Measurements from ENCODE around the gene TMEM156. TPM values are rescaled to one million over a fixed set of nuclear protein-coding genes. Genes with fewer than 3 reads are reported as not detected.
A peak's percentile ranks its signal among the peaks of the same experiment; 100 is the strongest.

TMEM156 gene
- total RNA-seq, 1 donor from 2014 or later = 2.3 TPM

DNA sequence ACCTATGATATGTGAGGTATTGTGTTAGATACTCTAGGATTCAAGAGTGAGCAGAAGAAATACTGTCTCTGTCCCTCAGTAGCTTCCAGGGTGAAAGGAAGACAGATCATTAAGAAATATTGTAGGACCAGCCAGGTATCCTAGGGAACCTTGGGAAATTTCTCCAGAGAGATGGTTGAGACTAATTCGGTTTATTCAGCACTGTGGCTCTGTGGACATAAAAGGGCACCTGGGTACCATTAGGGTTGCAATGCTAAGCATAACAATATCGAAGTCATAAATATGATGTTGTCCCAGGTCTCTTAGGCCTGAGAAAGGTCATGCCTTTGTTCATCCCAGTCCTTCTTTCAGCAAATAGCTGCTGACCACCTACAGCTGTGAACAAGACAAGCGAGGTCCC lies 103.6 kb downstream of the TMEM156 start:
- TF ChIP-seq, protein P1, sequence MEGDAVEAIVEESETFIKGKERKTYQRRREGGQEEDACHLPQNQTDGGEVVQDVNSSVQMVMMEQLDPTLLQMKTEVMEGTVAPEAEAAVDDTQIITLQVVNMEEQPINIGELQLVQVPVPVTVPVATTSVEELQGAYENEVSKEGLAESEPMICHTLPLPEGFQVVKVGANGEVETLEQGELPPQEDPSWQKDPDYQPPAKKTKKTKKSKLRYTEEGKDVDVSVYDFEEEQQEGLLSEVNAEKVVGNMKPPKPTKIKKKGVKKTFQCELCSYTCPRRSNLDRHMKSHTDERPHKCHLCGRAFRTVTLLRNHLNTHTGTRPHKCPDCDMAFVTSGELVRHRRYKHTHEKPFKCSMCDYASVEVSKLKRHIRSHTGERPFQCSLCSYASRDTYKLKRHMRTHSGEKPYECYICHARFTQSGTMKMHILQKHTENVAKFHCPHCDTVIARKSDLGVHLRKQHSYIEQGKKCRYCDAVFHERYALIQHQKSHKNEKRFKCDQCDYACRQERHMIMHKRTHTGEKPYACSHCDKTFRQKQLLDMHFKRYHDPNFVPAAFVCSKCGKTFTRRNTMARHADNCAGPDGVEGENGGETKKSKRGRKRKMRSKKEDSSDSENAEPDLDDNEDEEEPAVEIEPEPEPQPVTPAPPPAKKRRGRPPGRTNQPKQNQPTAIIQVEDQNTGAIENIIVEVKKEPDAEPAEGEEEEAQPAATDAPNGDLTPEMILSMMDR (conservative IDR thresholded peaks at IDR 0.05; ENCODE audit: low read depth, low read length) = no peak
- no peak overlapping the region for H3K4me3 ChIP-seq (ENCODE audit: low read depth, low read length)
- no peak for DNase-seq (ENCODE audit: low read depth)

DNA sequence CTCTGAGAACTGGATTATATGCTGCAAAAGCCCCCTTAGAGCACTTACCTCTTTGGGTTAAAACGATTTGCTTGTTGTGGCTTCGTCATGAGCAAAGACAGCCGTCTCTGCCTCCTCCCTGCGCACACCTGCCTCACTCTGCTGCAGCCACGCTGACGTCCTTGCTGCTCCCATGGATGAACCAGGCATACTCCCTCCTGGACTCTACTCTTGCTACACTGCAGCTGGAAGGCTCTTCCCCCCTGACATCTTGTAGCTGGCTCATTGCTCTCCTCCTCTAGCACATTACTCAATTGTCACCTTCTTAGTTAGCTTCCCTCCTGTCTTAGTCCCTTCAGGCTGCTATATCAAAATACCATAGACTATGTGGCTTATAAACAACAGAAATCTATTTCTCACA lies 105.3 kb downstream of the TMEM156 start:
- TF ChIP-seq, protein P1 (conservative IDR thresholded peaks at IDR 0.05; ENCODE audit: low read depth, low read length) = no peak
- DNase-seq (ENCODE audit: low read depth) = no peak

DNA sequence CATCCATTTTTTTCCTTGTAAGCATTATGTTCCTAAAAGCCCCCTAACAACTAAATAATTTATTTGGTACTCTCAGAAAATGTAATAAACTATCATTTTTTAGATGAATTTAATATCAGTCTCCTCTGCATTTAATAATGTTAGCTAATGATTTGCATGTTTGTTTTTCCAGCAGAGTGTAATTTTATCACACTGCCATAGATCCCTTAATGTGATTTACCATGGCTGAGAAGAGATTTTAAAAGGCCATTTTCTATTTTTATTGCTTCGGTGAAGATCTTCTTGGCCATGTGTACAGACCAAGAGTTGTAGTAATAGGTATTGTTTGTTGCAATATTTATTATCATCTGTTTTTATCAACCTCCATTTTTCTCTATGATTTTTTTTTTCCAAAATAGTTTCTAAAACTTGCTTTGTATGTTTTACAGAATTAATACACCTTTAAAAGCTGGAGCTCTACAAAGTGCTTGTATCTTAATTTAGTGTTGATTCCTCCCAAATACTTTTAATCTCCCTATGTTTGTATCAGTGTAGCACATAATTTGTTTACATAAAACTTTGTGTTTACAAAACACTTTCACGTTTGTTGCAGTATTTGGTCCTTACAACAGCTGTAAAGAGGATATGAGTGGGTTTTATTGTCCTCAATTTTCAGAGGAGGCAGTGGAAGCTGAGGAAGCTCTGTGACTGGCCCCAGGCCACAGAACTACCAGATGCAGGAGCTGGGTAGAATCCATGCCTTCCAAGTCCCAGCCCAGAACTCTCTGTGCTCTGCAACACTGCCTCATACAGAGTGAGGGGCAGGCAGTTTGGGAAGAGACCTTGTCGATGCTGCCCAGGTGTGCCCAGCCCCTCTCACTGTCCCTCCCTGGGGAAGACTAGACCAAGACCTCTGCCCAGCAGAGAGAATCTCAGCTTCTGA lies 106.5 kb downstream of the TMEM156 start:
- H3K4me3 ChIP-seq (ENCODE audit: low read depth, low read length) = no peak overlapping the region
- no peak for DNase-seq (ENCODE audit: low read depth)
- TF ChIP-seq, protein P1 (conservative IDR thresholded peaks at IDR 0.05; ENCODE audit: low read depth, low read length) = no peak

More for the DNA sequence above, 105.3 kb downstream of the TMEM156 start:
- H3K4me3 ChIP-seq (ENCODE audit: low read depth, low read length) = no peak overlapping the region

DNA sequence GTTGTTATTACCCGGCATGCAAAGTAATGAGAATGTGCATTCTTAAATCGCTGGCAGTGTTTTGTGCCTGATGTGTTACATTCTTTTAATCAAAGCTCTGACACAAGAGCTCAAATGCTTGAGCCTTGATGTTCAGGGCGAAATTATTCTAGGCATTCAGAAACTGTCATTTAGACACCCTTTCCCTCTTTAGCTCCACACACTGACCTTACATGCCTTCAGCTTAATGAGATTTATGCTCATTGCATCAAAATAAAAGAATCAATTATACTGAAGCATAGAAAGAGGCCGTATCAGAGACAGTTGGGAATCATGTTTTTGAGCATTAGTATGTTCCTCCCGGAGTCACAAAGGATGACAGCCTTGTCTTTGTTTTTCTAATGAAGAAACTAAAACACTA lies 107.9 kb downstream of the TMEM156 start:
- H3K4me3 ChIP-seq (ENCODE audit: low read depth, low read length) = no peak overlapping the region
- TF ChIP-seq, protein P1 (conservative IDR thresholded peaks at IDR 0.05; ENCODE audit: low read depth, low read length) = no peak
- DNase-seq (ENCODE audit: low read depth) = no peak

GRCh38 chr4:38923746-38924145 lies 108.5 kb downstream of the TMEM156 start:
- no peak overlapping the region for H3K4me3 ChIP-seq (ENCODE audit: low read depth, low read length)
- peak; percentile 59 for DNase-seq (ENCODE audit: low read depth)
- TF ChIP-seq, protein P1 (conservative IDR thresholded peaks at IDR 0.05; ENCODE audit: low read depth, low read length) = no peak

DNA sequence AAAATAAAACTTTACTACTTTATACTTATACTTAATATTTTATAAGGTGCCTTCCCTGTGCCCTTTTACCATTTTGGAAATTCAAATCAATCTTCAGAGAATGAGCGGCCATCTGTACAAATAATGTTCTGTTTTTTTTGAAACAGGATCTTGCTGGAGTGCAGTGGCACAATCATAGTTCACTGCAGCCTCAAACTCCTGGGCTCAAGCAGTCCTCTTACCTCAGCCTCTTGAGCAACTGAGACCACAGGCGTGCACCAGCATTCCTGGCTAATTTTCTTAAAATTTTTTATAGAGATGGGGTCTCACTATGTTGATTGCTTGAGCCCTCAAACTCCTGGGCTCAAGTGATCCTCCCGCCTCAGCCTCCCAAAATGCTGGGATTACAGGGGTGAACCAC lies 111.1 kb downstream of the TMEM156 start:
- H3K4me3 ChIP-seq (ENCODE audit: low read depth, low read length) = no peak overlapping the region
- DNase-seq (ENCODE audit: low read depth) = no peak
- TF ChIP-seq, protein P1 (conservative IDR thresholded peaks at IDR 0.05; ENCODE audit: low read depth, low read length) = no peak

DNA sequence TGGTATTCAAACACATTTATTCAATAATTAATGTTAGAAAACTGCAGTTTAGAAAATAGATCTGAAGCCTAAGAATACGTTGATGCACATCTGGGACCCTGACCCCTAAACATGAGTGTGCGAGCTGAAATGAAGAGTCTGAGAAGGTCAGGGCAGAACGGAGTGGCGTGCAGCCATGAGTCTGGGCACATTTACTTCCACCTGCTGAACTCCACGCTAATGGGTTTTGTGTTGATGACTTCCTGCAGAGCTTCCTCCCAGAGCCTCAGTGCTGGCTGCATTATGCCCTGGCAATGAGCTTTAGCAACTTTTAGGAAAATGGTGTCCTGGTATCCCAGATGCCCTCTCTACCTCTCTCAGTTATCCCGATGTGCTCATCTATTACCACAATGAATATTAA lies 111.5 kb downstream of the TMEM156 start:
- no peak for DNase-seq (ENCODE audit: low read depth)
- no peak overlapping the region for H3K4me3 ChIP-seq (ENCODE audit: low read depth, low read length)
- TF ChIP-seq, protein P1 (conservative IDR thresholded peaks at IDR 0.05; ENCODE audit: low read depth, low read length) = no peak

Measured in epithelial cell of proximal tubule (primary cell).